NCI-H345 treated with DMSO at 0.1 percent for 48 hours (cell line): ENCODE data around the gene AOC1.

Experiments used
- DNase-seq: peaks from one replicate; lab custom pipeline; 2025; ENCODE audit not compliant: unreplicated experiment; lab: John Stamatoyannopoulos, UW

The AOC1 gene

GRCh38 chr7:150831851-150832250 lies 20.5 kb upstream of the AOC1 start:
- no peak for DNase-seq

DNA sequence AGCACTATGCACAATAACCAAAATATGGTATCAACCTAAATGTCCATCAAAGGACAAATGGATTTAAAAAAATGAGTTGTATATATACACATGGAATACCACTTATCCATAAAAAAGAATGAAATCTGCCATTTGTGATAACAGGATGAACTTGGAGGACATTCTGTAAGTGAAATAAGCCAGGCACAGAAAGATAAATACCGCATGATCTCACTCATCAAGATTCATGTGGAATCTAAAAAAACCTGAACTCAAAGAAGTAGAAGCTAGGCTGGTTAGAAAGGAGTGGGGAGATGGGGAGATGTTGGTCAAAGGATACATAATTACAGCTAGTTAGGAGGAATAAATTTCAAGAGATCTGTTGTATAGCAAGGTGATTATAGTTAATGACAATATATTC lies 17.3 kb upstream of the AOC1 start:
- DNase-seq: no peak

DNA sequence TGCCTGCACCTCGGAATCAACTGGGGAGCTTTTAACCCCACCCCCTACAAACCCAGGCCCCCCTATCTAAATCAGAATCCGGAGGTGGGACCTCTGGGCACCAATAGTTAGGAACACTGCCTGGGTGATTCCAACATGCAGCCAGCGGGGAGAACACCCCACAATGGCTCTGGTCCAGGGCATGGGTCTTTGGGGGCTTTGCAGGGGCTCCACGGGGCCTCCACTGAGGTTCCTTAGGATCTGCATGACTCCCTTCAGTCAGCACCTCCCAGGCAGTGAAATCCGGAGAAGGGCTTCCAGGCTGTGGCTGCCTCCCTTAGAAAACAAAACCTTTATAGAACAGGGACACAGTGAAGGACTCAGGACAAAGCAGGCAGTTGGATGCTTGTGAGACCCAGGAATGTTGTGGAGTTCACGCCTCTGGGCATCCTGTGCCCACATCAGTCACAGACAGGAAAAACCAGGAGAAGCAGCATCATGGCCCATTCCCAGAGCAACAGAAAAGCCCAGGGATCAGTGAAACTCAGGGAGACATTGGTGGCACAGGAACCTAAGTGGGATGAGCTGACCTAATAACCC lies 16.5 kb upstream of the AOC1 start:
- DNase-seq: no peak

DNA sequence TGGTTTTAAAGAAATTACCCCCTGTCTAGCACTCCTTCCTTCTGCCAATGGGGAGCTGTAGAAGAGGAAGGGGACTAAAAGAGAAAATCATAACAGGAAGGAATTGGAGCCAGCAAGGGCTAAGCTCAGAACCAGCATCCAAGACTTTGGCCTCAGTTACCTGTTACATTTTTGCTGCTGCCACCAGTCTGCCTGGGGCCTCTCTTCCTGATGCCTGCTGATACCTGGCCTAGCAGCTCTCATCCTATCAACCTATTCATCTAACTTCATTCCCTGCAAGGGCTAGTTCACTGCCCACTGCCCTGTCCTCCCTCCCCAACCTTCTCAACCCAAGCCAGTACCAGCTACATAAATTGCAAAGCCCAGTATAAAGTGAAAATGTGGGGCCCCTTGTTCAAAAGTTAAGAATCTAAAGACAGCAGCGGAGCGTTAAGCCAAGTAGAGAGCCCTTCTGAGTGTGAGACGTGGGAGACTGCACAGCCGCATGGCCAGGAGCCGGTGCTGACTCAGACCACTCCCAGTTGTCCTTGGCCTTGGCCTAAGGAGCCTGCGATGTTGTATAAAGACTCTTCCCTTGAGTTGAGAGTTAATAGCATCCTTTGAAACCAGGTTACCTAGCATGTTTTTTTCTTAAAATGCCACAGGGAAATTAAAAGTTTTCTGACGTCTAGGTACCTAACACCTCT lies 13.2 kb upstream of the AOC1 start:
- DNase-seq: no peak

- no peak for DNase-seq
Measured at GRCh38 chr7:150842018-150842417, 10.3 kb upstream of the AOC1 start.

DNA sequence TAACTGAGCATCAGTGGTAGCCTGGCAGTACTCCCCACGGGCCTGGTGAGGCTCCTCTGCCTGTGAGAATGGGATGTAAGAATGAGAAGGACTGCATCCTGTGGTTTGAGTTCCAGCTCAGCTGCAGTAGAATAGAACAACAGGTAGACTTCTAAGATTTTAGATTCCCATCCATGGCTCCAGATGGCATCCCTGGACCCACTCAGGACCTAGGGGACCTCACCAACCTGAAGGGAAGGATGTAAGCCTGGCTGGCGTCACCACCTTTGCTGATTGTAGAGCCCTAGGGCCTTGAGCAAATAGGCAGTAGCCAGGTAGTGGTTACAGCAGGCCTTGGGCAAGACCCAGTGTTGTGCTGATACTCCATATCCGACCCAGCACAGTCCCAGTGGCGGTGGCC lies 9.6 kb upstream of the AOC1 start:
- no peak for DNase-seq

GRCh38 chr7:150845421-150845861 lies 6.9 kb upstream of the AOC1 start:
- DNase-seq: no peak

- DNase-seq: no peak
Measured at GRCh38 chr7:150846291-150847115, 5.8 kb upstream of the AOC1 start.

DNA sequence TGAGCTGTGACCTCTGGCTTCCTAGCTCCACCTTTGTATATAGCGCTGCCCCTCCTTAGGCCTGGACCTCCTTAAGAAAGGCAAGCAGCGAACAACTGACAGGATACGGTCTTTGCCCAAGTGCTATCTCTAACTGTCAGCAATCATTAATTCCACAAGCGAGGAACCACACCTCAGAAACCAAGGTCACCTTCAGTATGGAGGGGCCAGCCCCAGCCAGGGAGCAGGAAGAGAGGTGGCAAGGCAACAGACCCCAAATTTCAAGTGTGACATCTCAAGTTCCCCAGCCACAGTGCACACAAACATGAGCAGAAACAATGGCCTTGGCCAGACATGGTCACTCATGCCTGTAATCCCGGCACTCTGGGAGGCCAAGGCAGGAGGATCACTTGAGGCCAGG lies 4.8 kb upstream of the AOC1 start:
- no peak for DNase-seq

DNA sequence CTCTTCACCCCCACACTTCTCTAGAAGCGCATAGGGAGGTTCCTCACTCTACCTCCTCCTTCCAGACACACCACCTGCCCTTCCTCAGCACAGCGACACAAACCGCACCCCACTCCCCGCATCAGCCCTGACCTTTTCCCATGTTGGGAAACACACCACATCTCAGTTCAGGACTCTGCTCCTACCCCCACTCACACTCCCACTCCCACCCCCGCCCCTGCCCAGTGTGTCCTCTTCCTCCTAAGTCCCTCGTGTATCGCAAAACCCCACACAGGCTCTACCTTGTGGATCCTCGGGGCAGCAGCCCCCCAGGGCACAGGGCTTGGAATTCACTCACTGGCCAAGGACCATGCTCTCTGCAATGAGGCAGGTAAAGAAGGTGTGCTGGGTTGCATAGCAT lies 4.2 kb upstream of the AOC1 start:
- no peak for DNase-seq

GRCh38 chr7:150848561-150849115 lies 3.7 kb upstream of the AOC1 start:
- DNase-seq: no peak

DNA sequence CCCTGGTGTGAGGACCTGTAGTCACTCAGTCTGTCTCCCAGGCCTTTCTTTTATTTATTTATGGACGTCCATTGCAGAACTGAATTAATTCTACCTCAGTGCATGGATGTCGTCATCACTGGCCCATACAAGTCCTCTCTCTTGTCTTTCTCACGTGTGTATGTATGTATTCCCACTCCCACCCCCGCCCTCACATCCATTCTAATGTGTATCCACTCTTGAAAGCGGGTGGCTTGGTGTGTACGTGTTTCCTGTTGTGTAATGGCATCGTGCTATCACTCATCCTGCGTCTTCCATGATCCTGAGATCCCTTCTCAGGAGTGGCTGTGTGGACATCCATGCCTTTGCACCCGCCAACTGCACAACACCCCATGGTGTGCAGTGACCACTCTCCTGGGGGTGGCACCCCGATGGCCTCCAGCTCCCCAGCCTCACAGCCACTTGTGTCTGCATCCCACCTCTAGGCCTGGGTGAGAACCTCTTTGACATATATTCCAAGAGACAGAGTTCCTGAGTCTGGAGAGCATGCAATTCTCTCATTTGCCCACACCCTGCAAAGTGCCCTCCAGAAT lies 3.0 kb upstream of the AOC1 start:
- no peak for DNase-seq

GRCh38 chr7:150850273-150850672 lies 2.0 kb upstream of the AOC1 start:
- DNase-seq: no peak

- no peak for DNase-seq
Measured at GRCh38 chr7:150851492-150852370, 586 bp upstream of the AOC1 start.

DNA sequence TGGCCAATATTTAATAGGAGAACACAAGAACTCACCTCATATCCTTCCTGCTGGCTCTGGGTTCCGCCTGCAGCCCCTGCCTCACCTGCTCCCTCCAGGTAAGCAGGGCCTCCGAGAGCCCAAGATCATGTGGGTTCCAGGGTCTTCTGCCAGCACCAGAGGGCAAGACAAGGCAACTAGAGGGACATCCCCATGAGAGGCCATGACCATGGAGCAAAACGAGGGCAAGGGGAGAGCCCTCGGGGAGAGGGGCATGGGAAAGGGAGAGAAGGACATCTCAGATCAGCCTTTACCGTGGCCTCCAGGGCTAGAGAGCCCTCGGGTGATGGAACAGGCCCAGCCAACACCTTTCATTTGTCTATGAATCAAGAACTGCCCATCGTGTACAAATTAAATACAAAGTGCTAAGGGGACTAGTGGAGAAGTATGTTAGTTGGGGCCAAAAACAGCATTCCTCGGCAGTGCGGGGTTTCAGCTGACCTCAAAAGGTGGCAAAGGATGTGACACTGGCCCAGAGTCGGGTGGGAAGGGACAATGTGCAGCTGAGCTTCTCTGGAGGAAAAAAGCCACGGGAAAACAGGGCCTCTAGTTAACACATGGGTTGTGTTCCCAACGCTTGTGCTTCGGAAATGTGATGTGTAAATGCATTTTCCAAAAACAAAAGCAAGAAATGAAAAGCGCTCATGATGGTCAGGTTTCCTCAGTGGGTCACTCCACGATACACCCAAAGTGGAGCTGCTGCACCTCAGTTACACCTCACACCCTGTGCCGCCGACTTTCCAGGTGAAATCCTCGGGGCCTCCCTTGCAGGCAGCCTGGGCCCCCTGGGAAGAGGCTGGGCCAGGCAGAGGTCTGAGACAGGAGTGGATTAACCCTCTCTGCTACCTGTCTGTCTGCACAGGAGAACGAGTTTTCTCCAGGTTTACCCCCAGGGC lies 2.0 kb downstream of the AOC1 start:
- no peak for DNase-seq

- no peak for DNase-seq
Measured at GRCh38 chr7:150855046-150855445, 2.7 kb downstream of the AOC1 start.

GRCh38 chr7:150855476-150856302 lies 3.4 kb downstream of the AOC1 start:
- no peak for DNase-seq
